HCT116 (cell line): Measurements from ENCODE around the gene NACC1.

Experiments used
- CEBPB ChIP-seq: IDR thresholded peaks from 2 replicates; pipeline ENCODE4 v1.6.1; 2012; ENCODE audit warnings: low read depth
- EGR1 ChIP-seq: IDR thresholded peaks from 2 replicates; pipeline ENCODE4 v1.6.1; 2012; ENCODE audit warnings: low read depth
- ELF1 ChIP-seq: IDR thresholded peaks from 2 replicates; pipeline ENCODE4 v1.6.1; 2012; ENCODE audit warnings: low read depth, borderline replicate concordance
- EZH2 ChIP-seq: fragments of 200-600 bp; sonication (generic); IDR thresholded peaks from 2 replicates; pipeline ENCODE4 v1.6.1; 2017; ENCODE audit warnings: antibody characterized with exemption, mixed run types
- POLR2A ChIP-seq: IDR thresholded peaks from 2 replicates; pipeline ENCODE4 v1.7.0; 2011; ENCODE audit warnings: borderline replicate concordance; ENCODE audit not compliant: insufficient read depth, insufficient read length; ENCODE audit errors: extremely low read depth
- SP1 ChIP-seq: IDR thresholded peaks from 2 replicates; pipeline ENCODE4 v1.6.1; 2012; ENCODE audit warnings: low read depth
- TF ChIP-seq, protein P1 (sequence below), 3 experiments: fragments of 200-600 bp in 1 of 3; sonication (generic) in 1 of 3; IDR thresholded peaks in 2 of 3; conservative IDR thresholded peaks in 1 of 3; 2 replicates each; pipeline ENCODE4 v1.5.1; 2012 to 2017; ENCODE audit warnings: low read depth in 2 of 3, low read length in 2 of 3, antibody characterized with exemption in 1 of 3, borderline replicate concordance in 1 of 3, control low read depth in 1 of 3, mild to moderate bottlenecking in 1 of 3, mixed read lengths in 1 of 3, mixed run types in 1 of 3, moderate library complexity in 1 of 3; ENCODE audit not compliant: insufficient read depth in 1 of 3
- TF ChIP-seq, protein P2 (sequence below): IDR thresholded peaks from 2 replicates; pipeline ENCODE4 v1.6.1; 2011; ENCODE audit warnings: mild to moderate bottlenecking, low read length, moderate library complexity; ENCODE audit not compliant: insufficient replicate concordance; ENCODE audit errors: extremely low read depth

DNA sequence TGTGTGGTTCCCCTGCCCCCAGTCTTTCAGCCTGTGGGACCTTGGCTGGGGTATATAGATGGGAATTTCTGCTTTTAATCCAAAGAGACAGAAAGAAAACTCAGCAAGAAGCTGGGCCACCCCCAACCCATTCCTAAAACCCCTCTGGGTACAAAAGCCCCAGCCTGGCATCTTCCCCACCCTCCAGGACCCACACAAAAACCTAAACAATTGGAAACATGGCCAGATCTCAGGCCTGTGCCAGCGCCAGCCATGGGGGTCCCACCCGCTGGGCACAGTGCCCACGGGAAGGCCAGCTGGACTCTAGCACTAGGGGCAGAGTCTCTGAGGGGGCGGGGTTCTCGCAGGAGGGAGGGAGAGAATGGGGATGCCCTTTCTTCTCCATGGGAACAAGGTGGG, 24.0 kb upstream of the NACC1 start:
- no peak for TF ChIP-seq POLR2A
- TF ChIP-seq, protein P1, sequence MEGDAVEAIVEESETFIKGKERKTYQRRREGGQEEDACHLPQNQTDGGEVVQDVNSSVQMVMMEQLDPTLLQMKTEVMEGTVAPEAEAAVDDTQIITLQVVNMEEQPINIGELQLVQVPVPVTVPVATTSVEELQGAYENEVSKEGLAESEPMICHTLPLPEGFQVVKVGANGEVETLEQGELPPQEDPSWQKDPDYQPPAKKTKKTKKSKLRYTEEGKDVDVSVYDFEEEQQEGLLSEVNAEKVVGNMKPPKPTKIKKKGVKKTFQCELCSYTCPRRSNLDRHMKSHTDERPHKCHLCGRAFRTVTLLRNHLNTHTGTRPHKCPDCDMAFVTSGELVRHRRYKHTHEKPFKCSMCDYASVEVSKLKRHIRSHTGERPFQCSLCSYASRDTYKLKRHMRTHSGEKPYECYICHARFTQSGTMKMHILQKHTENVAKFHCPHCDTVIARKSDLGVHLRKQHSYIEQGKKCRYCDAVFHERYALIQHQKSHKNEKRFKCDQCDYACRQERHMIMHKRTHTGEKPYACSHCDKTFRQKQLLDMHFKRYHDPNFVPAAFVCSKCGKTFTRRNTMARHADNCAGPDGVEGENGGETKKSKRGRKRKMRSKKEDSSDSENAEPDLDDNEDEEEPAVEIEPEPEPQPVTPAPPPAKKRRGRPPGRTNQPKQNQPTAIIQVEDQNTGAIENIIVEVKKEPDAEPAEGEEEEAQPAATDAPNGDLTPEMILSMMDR (IDR thresholded peaks at IDR 0.05 in 2 of 3, conservative IDR thresholded peaks at IDR 0.05 in 1 of 3; ENCODE audit: borderline replicate concordance in 1 of 3, insufficient read depth in 1 of 3, low read depth in 2 of 3, low read length in 2 of 3), result no peak; a peak in 1 of 6 replicates
- TF ChIP-seq SP1, result no peak
- no peak for TF ChIP-seq ELF1
- no peak for TF ChIP-seq EZH2
- TF ChIP-seq EGR1, result no peak
- no peak for TF ChIP-seq CEBPB
- TF ChIP-seq, protein P2, sequence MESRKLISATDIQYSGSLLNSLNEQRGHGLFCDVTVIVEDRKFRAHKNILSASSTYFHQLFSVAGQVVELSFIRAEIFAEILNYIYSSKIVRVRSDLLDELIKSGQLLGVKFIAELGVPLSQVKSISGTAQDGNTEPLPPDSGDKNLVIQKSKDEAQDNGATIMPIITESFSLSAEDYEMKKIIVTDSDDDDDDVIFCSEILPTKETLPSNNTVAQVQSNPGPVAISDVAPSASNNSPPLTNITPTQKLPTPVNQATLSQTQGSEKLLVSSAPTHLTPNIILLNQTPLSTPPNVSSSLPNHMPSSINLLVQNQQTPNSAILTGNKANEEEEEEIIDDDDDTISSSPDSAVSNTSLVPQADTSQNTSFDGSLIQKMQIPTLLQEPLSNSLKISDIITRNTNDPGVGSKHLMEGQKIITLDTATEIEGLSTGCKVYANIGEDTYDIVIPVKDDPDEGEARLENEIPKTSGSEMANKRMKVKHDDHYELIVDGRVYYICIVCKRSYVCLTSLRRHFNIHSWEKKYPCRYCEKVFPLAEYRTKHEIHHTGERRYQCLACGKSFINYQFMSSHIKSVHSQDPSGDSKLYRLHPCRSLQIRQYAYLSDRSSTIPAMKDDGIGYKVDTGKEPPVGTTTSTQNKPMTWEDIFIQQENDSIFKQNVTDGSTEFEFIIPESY, result no peak
